IMR-90 (cell line): ENCODE results near the gene SLC35F3.

Source experiments
- CTCF ChIP-seq: conservative IDR thresholded peaks from 2 replicates; pipeline ENCODE4 v1.5.1; 2012; ENCODE audit warnings: mild to moderate bottlenecking, low read depth, low read length, improper control_type of control experiment
- MAFK ChIP-seq: IDR thresholded peaks from 2 replicates; pipeline ENCODE4 v1.6.1; 2012; ENCODE audit warnings: low read depth, low read length, improper control_type of control experiment
- MXI1 ChIP-seq: IDR thresholded peaks from 2 replicates; pipeline ENCODE4 v1.6.1; 2012; ENCODE audit warnings: low read depth, mild to moderate bottlenecking, low read length, moderate library complexity, borderline replicate concordance
- POLR2A ChIP-seq: IDR thresholded peaks from 2 replicates; pipeline ENCODE4 v1.6.1; 2012; ENCODE audit warnings: mild to moderate bottlenecking, low read depth, low read length
- RAD21 ChIP-seq: IDR thresholded peaks from 2 replicates; pipeline ENCODE4 v1.6.1; 2012; ENCODE audit warnings: low read length, improper control_type of control experiment
- RFX5 ChIP-seq: IDR thresholded peaks from 2 replicates; pipeline ENCODE4 v1.8.0; 2012; ENCODE audit warnings: low read depth, mild to moderate bottlenecking, low read length, moderate library complexity
- SMC3 ChIP-seq: fragments of 150-350 bp; IDR thresholded peaks from 2 replicates; pipeline ENCODE4 v1.6.1; 2016; ENCODE audit warnings: low read depth, mild to moderate bottlenecking, antibody characterized with exemption, low read length, moderate library complexity

- TF ChIP-seq SMC3 (no peak), POLR2A (no peak), MAFK (no peak), CTCF (no peak), RAD21 (no peak), MXI1 (no peak), RFX5 (no peak)
Observed at GRCh38 chr1:233879841-233880240, 24.6 kb upstream of the SLC35F3 start.
